AG20443 (cell line): ENCODE data around the gene MAB21L2.

Experiments used
- DNase-seq: peaks from one replicate; pipeline ENCODE4 v3.0.0; 2012; ENCODE audit warnings: low spot score, mixed read lengths

Gene MAB21L2

DNA sequence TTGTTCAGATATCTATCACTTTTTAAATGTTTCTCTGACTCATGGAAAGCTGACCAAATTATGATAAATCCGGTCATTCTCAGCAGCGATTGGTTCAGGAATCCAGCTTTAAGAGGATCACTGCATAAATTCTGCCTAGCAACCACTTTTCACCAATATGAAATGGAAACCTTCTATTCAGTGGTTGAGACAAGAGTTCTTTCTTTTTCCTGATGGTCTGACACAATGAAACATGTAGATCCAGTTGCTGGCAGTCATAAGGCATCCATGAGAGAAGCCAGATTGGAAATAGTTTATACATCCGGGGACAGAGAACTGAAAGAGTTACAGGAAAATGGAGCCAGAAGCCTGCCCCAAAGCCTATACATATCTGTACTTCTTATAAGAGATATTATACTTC, 27.2 kb downstream of the MAB21L2 start:
- no peak for DNase-seq

DNA sequence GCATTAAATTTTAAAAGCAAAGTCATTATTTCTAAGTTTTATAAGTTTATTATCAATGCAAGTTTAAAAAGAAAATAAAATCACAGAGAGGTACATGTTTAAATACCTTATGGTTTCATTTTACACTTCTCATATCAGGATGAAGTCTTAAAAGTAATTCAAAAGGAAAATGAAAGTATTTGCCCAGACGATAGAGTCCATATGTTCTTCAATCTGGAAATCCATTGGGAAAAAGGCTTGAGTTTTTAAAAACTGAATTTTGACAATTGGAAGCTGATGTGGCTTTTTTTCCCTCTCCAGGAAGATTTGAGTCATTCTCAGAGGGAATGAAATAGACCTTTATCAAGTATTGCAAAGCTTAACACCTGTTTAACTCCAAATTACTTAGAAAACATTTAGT, 37.1 kb downstream of the MAB21L2 start:
- no peak for DNase-seq

DNA sequence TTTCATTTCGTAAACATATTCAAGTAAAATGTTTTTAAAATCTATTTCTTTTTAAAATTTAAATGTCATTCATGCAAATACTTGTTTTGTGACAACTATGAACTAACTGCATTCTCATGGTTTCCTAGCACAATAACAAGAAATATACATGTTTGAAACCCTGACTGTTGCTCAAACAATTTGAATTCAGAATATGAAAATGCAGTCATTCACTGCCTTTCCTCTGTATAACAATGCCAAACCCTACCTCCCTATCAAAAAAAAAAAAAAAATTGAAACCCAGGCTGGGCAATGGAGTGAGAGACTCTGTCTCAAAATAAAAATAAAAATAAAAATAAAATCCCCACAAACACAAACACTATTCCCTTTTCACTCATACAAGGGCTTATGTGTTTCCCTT, 42.1 kb downstream of the MAB21L2 start:
- no peak for DNase-seq

- no peak for DNase-seq
Observed at GRCh38 chr4:150625033-150625432, 43.1 kb downstream of the MAB21L2 start.

- DNase-seq = no peak
Observed at GRCh38 chr4:150628073-150628472, 46.1 kb downstream of the MAB21L2 start.

GRCh38 chr4:150632639-150633038, 50.7 kb downstream of the MAB21L2 start:
- DNase-seq = no peak
